ENCODE measurements around the gene CEMIP.

DNA sequence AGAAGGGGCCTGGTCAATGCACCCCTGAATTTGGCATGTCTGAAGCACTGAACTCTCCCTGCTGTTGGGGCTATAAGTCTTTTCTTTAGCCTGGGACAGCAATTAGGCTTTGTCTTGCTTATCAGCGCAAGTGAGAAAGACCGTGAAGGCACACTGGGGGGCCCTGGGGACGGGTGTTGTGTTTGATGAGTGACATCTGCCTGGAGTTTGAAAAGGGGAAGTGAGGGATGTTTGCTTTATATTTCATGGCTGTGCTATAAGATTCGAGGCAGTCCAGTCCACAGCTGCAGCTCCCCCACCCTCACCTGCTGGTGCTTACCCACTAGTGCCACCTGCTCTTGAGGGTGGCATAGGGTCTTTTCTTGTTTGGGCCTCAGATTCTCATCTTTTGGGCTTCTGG, 44.8 kb downstream of the CEMIP start:
- TF ChIP-seq TARDBP (IDR thresholded peaks at IDR 0.05) (no peak), FOXA1 (IDR thresholded peaks at IDR 0.05) (no peak), ZNF384 (IDR thresholded peaks at IDR 0.05) (no peak), L3MBTL2 (conservative IDR thresholded peaks at IDR 0.05) (no peak)
